Endothelial cell of umbilical vein (primary cell): ENCODE results near the gene C3orf20.

Experiments
- EZH2 ChIP-seq: IDR thresholded peaks from 2 replicates; pipeline ENCODE4 v1.6.1; 2012; ENCODE audit warnings: borderline replicate concordance, low read depth, mild to moderate bottlenecking, moderate library complexity, low read length, inconsistent platforms; ENCODE audit not compliant: severe bottlenecking
- FOS ChIP-seq: IDR thresholded peaks from 2 replicates; pipeline ENCODE4 v1.6.1; 2011; ENCODE audit warnings: mild to moderate bottlenecking, low read length, moderate library complexity, borderline replicate concordance; ENCODE audit not compliant: insufficient read depth
- JUN ChIP-seq: IDR thresholded peaks from 2 replicates; pipeline ENCODE4 v1.6.1; 2011; ENCODE audit warnings: borderline replicate concordance, low read depth; ENCODE audit not compliant: insufficient read length, insufficient read depth
- POLR2A ChIP-seq: IDR thresholded peaks from 2 replicates; pipeline ENCODE4 v1.6.1; 2012; ENCODE audit warnings: low read depth, mild to moderate bottlenecking, control low read depth, low read length
- POLR2AphosphoS5 ChIP-seq: IDR thresholded peaks from 2 replicates; pipeline ENCODE4 v1.6.1; 2012; ENCODE audit warnings: low read depth, mild to moderate bottlenecking, control low read depth, low read length, moderate library complexity; ENCODE audit not compliant: insufficient read depth
- TF ChIP-seq, protein P1 (sequence below), 2 donors: IDR thresholded peaks; 1 replicate in 1 of 2; 2 replicates in 1 of 2; pipeline ENCODE4 v1.5.1; 2011; ENCODE audit warnings: low read length in 2 of 2, mild to moderate bottlenecking in 2 of 2, moderate library complexity in 2 of 2, control low read depth in 1 of 2, inconsistent platforms in 1 of 2, low read depth in 1 of 2; ENCODE audit not compliant: insufficient read depth in 1 of 2; ENCODE audit errors: extremely low read depth in 1 of 2

GRCh38 chr3:14646589-14647413 lies 28.1 kb upstream of the C3orf20 start:
- TF ChIP-seq POLR2AphosphoS5: no peak
- TF ChIP-seq, protein P1, sequence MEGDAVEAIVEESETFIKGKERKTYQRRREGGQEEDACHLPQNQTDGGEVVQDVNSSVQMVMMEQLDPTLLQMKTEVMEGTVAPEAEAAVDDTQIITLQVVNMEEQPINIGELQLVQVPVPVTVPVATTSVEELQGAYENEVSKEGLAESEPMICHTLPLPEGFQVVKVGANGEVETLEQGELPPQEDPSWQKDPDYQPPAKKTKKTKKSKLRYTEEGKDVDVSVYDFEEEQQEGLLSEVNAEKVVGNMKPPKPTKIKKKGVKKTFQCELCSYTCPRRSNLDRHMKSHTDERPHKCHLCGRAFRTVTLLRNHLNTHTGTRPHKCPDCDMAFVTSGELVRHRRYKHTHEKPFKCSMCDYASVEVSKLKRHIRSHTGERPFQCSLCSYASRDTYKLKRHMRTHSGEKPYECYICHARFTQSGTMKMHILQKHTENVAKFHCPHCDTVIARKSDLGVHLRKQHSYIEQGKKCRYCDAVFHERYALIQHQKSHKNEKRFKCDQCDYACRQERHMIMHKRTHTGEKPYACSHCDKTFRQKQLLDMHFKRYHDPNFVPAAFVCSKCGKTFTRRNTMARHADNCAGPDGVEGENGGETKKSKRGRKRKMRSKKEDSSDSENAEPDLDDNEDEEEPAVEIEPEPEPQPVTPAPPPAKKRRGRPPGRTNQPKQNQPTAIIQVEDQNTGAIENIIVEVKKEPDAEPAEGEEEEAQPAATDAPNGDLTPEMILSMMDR (IDR thresholded peaks at IDR 0.05; ENCODE audit: extremely low read depth in 1 of 2, insufficient read depth in 1 of 2, low read depth in 1 of 2, low read length in 2 of 2): no peak
- no peak for TF ChIP-seq POLR2A
- TF ChIP-seq EZH2: no peak
- no peak for TF ChIP-seq FOS
- no peak for TF ChIP-seq JUN
